ENCODE data around the gene LYPD6B. TPM values are rescaled to one million over a fixed set of nuclear protein-coding genes. Genes with fewer than 3 reads are reported as not detected.

The LYPD6B gene
- total RNA-seq, 1 donor from 2014 or later = 13.5 TPM

- Mint-ChIP-seq H3K9me3 (ENCODE audit: unreplicated experiment) (no peaks in the 10 kb centered on the region), H3K4me1 (ENCODE audit: unreplicated experiment) (peaks cover 28% of the 10 kb centered on the region), H3K27me3 (ENCODE audit: unreplicated experiment) (no peaks in the 10 kb centered on the region), H3K4me3 (ENCODE audit: unreplicated experiment) (no peak overlapping the region), H3K36me3 (ENCODE audit: unreplicated experiment) (no peaks in the 10 kb centered on the region), H3K27ac (ENCODE audit: unreplicated experiment) (peak overlapping the region; percentile 79)
- DNase-seq (ENCODE audit: extremely low spot score, unreplicated experiment) = no peak
- TF ChIP-seq CTCF (IDR thresholded peaks at IDR 0.05) = no peak
Observed at GRCh38 chr2:149068996-149069888, 30.7 kb downstream of the LYPD6B start.

- DNase-seq (ENCODE audit: extremely low spot score, unreplicated experiment) = no peak
- Mint-ChIP-seq H3K36me3 (ENCODE audit: unreplicated experiment) (no peaks in the 10 kb centered on the region), H3K27me3 (ENCODE audit: unreplicated experiment) (no peaks in the 10 kb centered on the region), H3K27ac (ENCODE audit: unreplicated experiment) (no peak overlapping the region), H3K4me3 (ENCODE audit: unreplicated experiment) (no peak overlapping the region), H3K4me1 (ENCODE audit: unreplicated experiment) (peaks cover 32% of the 10 kb centered on the region), H3K9me3 (ENCODE audit: unreplicated experiment) (no peaks in the 10 kb centered on the region)
- TF ChIP-seq CTCF (IDR thresholded peaks at IDR 0.05) = no peak
Observed at GRCh38 chr2:149070681-149071320, 32.3 kb downstream of the LYPD6B start.

- peaks cover 50% of the 10 kb centered on the region for H3K4me1 Mint-ChIP-seq (ENCODE audit: unreplicated experiment)
- no peak for TF ChIP-seq CTCF (IDR thresholded peaks at IDR 0.05)
- peak overlapping the region; percentile 90 for H3K27ac Mint-ChIP-seq (ENCODE audit: unreplicated experiment)
- no peak for DNase-seq (ENCODE audit: extremely low spot score, unreplicated experiment)
- H3K27me3 Mint-ChIP-seq (ENCODE audit: unreplicated experiment) = no peaks in the 10 kb centered on the region
- H3K9me3 Mint-ChIP-seq (ENCODE audit: unreplicated experiment) = no peaks in the 10 kb centered on the region
- H3K4me3 Mint-ChIP-seq (ENCODE audit: unreplicated experiment) = no peak overlapping the region
- no peaks in the 10 kb centered on the region for H3K36me3 Mint-ChIP-seq (ENCODE audit: unreplicated experiment)
Observed at GRCh38 chr2:149075105-149075504, 36.6 kb downstream of the LYPD6B start.

GRCh38 chr2:149075853-149076252 lies 37.4 kb downstream of the LYPD6B start:
- DNase-seq (ENCODE audit: extremely low spot score, unreplicated experiment) = no peak
- H3K27me3 Mint-ChIP-seq (ENCODE audit: unreplicated experiment) = no peaks in the 10 kb centered on the region
- H3K36me3 Mint-ChIP-seq (ENCODE audit: unreplicated experiment) = no peaks in the 10 kb centered on the region
- peak overlapping the region; percentile 52 for H3K4me3 Mint-ChIP-seq (ENCODE audit: unreplicated experiment)
- peaks cover 49% of the 10 kb centered on the region for H3K4me1 Mint-ChIP-seq (ENCODE audit: unreplicated experiment)
- TF ChIP-seq CTCF (IDR thresholded peaks at IDR 0.05) = no peak
- no peaks in the 10 kb centered on the region for H3K9me3 Mint-ChIP-seq (ENCODE audit: unreplicated experiment)
- peak overlapping the region; percentile 90 for H3K27ac Mint-ChIP-seq (ENCODE audit: unreplicated experiment)

GRCh38 chr2:149076863-149077412 lies 38.4 kb downstream of the LYPD6B start:
- TF ChIP-seq CTCF (IDR thresholded peaks at IDR 0.05) = no peak
- H3K27me3 Mint-ChIP-seq (ENCODE audit: unreplicated experiment) = no peaks in the 10 kb centered on the region
- no peak for DNase-seq (ENCODE audit: extremely low spot score, unreplicated experiment)
- no peaks in the 10 kb centered on the region for H3K9me3 Mint-ChIP-seq (ENCODE audit: unreplicated experiment)
- no peaks in the 10 kb centered on the region for H3K36me3 Mint-ChIP-seq (ENCODE audit: unreplicated experiment)
- peak overlapping the region; percentile 90 for H3K27ac Mint-ChIP-seq (ENCODE audit: unreplicated experiment)
- peak overlapping the region; percentile 26 for H3K4me3 Mint-ChIP-seq (ENCODE audit: unreplicated experiment)
- peaks cover 52% of the 10 kb centered on the region for H3K4me1 Mint-ChIP-seq (ENCODE audit: unreplicated experiment)
